ENCODE measurements around the gene OR10J5. TPM values are rescaled to one million over a fixed set of nuclear protein-coding genes. Genes with fewer than 3 reads are reported as not detected.

The OR10J5 gene
- not detected in 2 replicates for total RNA-seq

GRCh38 chr1:159535907-159536306 lies at the start of gene OR10J5:
Gene OR10J5, minus strand, starts transcription at chr1:159536007. Its CDS starts 0 bp downstream, at chr1:159536007.

Other genes starting within 250 kb of the OR10J5 start
- gene FCER1A, start 233.7 kb downstream of the OR10J5 start, total RNA-seq = not detected in 2 replicates
- gene OR10J4, start 103.8 kb downstream of the OR10J5 start, total RNA-seq = not detected in 2 replicates
- not detected in 2 replicates for gene OR10J1, start 96.3 kb downstream of the OR10J5 start, total RNA-seq
- not detected in 2 replicates for gene APCS, start 51.8 kb upstream of the OR10J5 start, total RNA-seq
- gene CRP, start 178.6 kb upstream of the OR10J5 start, total RNA-seq = not detected in 2 replicates
- gene DUSP23, start 245.0 kb upstream of the OR10J5 start, total RNA-seq = 53.3 and 54.1 TPM in 2 replicates

Data from hair follicular keratinocyte (primary cell).